Stimulated activated effector memory CD8-positive, alpha-beta T cell treated with anti-CD3 and anti-CD28 coated beads, Interleukin-12 subunit alpha, Interleukin-12 subunit beta, amount 100 ng/mL, for 72 hours (primary cell): ENCODE measurements around the gene KIF6.

Source experiments
- ATAC-seq: fragments of 150-1000 bp; cut with Tn5 transposase; 2 replicates; pipeline ENCODE4 v1.10.0; 2021
- DNase-seq, 2 donors: peaks; one replicate each; pipeline ENCODE4 v3.0.0; 2021 to 2022; ENCODE audit warnings: low spot score in 2 of 2
- H3K27ac Mint-ChIP-seq: one replicate; pipeline ENCODE4 v1.8.0; 2022; ENCODE audit warnings: mild to moderate bottlenecking, mixed read lengths
- H3K36me3 Mint-ChIP-seq: one replicate; pipeline ENCODE4 v1.8.0; 2022; ENCODE audit warnings: mild to moderate bottlenecking, mixed read lengths
- H3K4me1 Mint-ChIP-seq: one replicate; pipeline ENCODE4 v1.8.0; 2022; ENCODE audit warnings: mixed read lengths
- H3K4me3 Mint-ChIP-seq: one replicate; pipeline ENCODE4 v1.8.0; 2022; ENCODE audit warnings: mild to moderate bottlenecking, mixed read lengths
- H3K9me3 Mint-ChIP-seq: one replicate; pipeline ENCODE4 v1.8.0; 2022; ENCODE audit warnings: mixed read lengths

The KIF6 gene

DNA sequence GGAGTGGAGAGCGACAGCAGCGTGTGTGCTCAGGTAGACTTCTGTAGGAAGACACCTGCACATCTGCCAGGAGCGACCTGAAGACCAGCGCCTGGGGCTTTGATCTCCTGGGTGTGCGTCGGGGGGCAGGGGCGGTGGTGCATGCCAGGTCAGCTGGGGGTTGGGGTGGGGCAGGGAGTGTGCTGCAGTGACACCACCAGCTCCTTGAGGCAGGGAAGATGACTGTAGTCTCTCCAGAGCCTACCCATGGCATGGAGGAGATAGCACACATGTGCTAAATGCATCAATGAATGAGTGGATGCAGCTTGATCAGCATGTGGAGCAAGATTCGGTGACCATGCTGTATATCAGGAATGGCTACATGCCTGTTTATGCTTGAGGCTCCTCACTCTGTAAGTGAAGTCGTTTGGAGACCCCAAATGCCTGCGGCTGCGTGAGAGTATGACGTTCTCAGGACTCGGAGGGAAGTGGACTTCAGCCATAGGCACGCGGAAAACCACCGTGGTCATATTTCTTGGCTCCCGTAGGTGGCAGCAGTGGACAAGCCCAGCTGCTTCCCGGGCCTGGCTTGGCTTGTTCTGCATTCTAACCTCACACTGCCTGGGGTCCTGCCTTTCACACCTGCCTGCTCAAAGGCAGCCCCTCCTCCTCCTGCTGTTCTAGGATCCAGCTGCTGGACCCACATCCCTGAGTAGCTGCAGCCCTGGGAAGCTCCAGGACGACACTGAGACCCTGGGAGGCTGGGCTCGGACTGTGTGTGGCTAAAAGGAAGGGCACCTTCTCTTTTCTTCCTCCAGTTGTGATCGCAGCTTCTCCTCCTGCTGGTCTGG is 363.3 kb downstream of the KIF6 start:
- DNase-seq (peak; percentile 27 to 64), ATAC-seq (no peak)
- no peaks in the 10 kb centered on the region for H3K36me3 Mint-ChIP-seq
- H3K9me3 Mint-ChIP-seq: no peaks in the 10 kb centered on the region
- no peaks in the 10 kb centered on the region for H3K4me1 Mint-ChIP-seq
- H3K27ac Mint-ChIP-seq: no peak overlapping the region
- H3K4me3 Mint-ChIP-seq: no peak overlapping the region

DNA sequence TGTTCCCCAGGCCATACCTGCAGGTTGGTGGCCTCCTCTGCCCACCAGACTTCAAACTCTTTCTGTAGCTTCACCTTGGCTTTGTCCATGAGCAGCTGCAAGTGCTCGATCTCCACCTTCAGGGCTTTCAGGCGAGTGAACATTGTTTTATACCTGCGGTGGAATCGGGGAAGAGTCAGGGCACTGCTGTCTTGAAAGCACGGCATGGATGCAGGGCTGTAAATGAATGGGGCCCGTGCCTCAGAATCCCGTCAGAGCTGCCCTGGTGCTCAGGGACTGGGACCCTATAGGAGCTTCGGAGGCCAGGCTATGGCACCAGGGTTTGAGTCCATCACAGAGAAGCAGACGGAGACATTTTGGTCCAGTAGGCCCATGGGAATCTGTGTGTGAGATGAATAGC is 364.8 kb downstream of the KIF6 start:
- Mint-ChIP-seq H3K27ac (no peak overlapping the region), H3K9me3 (no peaks in the 10 kb centered on the region), H3K4me1 (no peaks in the 10 kb centered on the region), H3K4me3 (no peak overlapping the region), H3K36me3 (no peaks in the 10 kb centered on the region)
- no peak for DNase-seq
- ATAC-seq: no peak

DNA sequence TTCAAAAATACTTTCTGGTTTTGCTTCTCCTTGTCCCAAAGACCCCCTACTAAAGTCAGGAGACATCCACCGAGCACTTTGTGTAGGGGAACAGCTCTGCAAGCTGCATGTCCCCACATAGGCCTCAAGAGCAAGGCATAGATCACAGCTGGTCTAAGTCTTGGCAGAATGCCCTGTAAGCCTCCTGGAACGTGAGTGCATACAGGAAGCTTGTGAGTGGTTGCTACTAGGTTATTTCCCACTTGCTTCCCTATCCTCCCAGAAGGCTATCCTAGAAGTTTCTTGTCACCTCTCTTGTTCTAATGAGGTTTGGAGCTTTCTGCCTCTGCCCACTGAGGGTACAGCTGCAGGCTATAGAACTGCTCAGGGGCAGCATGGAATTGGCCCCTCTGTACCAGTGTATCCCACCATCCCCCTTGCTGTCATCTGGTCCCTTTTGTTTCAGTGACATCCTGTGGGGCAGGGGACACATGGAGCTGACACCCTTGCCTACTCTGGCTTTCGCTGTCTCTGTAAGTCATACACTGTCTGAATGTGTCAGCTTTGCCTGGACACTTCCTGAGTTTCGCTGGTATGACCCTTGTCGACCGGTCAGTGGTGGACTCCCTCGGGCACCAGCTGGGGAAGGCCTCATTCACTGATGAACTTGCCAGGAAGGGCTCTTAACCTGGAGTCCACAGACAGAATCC is 367.1 kb downstream of the KIF6 start:
- no peak overlapping the region for H3K27ac Mint-ChIP-seq
- H3K9me3 Mint-ChIP-seq: no peaks in the 10 kb centered on the region
- ATAC-seq: no peak
- no peaks in the 10 kb centered on the region for H3K36me3 Mint-ChIP-seq
- no peak for DNase-seq
- no peak overlapping the region for H3K4me3 Mint-ChIP-seq
- no peaks in the 10 kb centered on the region for H3K4me1 Mint-ChIP-seq

DNA sequence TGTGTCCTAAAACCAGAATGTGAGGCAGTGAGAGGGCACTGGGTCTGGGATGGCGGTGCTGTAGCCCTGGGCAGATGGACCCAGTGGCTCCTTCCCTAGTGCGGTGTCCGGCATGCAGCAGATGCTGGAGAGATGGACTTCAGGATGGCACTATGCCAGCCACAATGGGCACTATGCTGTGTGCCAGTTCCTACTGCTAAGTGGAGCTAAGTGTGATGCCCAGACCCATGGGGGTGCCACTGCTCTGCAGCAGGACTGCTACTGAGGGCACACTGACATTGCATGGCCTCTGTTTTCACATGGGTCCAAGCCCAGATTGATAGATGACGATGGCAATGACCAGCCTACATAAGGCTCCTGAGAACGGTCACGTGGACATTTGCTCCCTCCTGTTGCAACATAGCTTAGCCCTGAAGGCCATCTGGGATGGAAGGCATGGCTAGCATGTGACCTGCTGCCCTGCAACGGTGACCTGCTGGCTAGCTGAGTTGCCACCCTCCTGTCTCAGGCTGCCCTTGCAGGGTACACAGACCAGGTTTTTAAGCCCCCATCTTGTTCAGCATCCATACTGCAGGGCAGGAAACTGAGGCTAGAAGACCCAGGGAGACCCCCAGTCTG is 371.4 kb downstream of the KIF6 start:
- no peak for ATAC-seq

DNA sequence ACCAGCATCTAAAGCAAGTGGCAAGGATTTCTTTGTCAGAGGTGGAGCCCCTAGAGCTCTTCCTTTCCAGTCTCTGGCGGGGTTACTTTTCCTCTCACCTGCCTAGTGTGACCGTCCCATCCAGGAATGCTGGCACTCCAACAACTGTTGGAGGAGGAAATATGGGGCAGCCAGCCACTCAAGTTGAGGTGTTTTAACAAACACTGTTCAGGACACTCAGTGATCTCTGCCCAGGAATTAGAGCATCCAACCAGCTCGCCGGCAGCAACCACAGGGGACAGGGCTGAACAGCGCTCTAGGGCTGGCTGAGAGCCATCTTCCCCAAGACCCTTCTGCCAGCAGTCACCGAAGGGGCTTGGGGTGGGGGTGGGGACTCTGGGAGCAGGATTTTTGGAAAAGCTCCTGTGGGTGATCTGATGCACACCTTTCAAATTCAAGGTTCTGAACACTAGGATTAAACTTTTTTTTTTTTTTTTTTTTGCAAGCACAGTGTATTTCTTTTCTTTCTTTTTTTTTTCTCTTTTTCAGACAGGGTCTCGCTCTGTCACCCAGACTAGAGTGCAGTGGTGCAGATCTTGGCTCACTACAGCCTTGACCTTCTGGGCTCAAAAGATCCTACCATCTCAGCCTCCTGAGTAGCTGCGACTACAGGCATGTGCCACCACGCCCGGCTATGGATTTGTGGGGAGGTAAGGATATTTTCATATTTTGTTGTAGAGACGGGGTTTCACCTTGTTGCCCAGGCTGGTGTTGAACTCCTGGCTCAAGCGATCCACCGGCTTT is 374.3 kb downstream of the KIF6 start:
- H3K36me3 Mint-ChIP-seq: no peaks in the 10 kb centered on the region
- no peaks in the 10 kb centered on the region for H3K4me1 Mint-ChIP-seq
- ATAC-seq: no peak
- H3K9me3 Mint-ChIP-seq: no peaks in the 10 kb centered on the region
- DNase-seq: no peak
- H3K4me3 Mint-ChIP-seq: no peak overlapping the region
- no peak overlapping the region for H3K27ac Mint-ChIP-seq

More for the DNA sequence above, 371.4 kb downstream of the KIF6 start:
- Mint-ChIP-seq H3K27ac (no peak overlapping the region), H3K36me3 (no peaks in the 10 kb centered on the region), H3K4me1 (no peaks in the 10 kb centered on the region), H3K9me3 (no peaks in the 10 kb centered on the region), H3K4me3 (no peak overlapping the region)
- DNase-seq: no peak

DNA sequence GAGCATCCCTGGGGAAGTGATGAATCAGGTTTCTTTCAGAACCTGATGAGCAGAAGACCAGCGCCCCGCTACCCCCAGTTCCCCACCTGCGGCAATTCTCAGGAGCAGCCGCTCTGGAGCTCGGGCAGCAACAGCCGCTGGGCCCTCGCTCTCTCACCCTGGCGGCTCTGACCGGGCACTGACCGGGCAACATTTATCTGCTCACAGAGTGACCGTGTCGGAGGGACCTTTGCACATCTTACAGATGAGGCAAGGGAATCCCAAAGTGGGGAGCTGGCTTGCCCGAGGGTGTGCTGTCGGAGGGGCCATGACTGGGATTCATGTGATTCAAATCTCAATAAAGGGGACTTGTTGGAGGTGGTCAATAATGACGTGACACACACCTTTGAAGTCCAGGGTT is 376.5 kb downstream of the KIF6 start:
- Mint-ChIP-seq H3K9me3 (no peaks in the 10 kb centered on the region), H3K4me1 (no peaks in the 10 kb centered on the region), H3K4me3 (no peak overlapping the region), H3K27ac (no peak overlapping the region), H3K36me3 (no peaks in the 10 kb centered on the region)
- no peak for ATAC-seq
- DNase-seq: no peak

DNA sequence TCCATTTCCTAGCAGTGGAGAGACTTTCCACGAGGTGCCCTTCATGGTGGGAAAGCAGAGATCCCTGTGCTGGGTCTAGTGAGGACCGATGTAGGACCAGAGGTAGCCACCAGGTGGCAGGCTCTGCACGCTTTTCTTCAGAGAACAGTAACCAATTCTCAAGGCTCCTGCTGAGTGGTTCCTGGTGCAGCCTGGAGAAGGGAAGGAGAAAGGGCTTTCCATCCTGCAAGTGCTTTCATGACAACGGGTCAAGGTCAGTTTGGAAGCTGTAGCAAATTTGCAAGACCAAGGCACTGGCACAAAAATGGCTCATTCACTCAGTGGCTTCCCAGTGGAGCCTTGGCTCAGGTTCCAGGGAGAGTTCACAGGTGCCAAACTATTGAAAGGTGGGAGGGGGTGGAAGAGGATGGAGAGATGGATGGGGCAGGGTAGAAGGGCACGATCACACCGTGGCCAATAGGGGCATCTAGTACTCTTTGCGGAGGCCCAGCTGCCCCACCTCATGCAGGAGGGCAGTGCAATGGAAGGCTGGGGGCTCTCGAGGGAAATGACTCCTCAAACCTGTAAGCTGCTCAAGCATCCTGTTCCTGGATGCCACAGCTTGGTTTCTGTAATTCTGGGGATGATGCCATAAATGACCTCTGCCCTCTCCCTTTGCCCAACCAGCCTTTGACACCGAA is 377.2 kb downstream of the KIF6 start:
- no peak overlapping the region for H3K4me3 Mint-ChIP-seq
- H3K4me1 Mint-ChIP-seq: no peaks in the 10 kb centered on the region
- DNase-seq: peak; percentile 40 to 79
- H3K9me3 Mint-ChIP-seq: no peaks in the 10 kb centered on the region
- no peak overlapping the region for H3K27ac Mint-ChIP-seq
- peak; percentile 56 for ATAC-seq
- H3K36me3 Mint-ChIP-seq: no peaks in the 10 kb centered on the region

DNA sequence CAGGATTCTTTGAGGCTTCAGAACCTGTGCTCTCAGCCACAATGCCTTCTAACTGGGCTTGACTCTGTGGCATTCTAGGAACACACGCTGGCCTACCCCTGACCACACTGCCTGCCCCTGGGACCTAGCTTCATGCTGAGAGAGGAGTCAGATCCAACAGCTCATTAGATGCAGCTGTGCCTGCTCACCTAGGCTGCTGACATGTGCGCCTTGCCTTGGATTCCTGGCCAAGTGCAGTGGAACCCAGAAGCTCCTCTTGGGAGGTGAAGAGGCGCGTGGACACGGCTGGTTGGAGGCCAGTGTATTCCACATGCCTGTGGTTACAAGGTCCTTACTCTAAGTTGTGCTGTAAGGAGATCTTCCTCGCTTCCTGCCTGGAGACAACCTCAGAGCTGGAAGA is 378.0 kb downstream of the KIF6 start:
- H3K9me3 Mint-ChIP-seq: no peaks in the 10 kb centered on the region
- H3K4me1 Mint-ChIP-seq: no peaks in the 10 kb centered on the region
- DNase-seq: no peak
- no peak overlapping the region for H3K27ac Mint-ChIP-seq
- H3K36me3 Mint-ChIP-seq: no peaks in the 10 kb centered on the region
- H3K4me3 Mint-ChIP-seq: no peak overlapping the region
- no peak for ATAC-seq

DNA sequence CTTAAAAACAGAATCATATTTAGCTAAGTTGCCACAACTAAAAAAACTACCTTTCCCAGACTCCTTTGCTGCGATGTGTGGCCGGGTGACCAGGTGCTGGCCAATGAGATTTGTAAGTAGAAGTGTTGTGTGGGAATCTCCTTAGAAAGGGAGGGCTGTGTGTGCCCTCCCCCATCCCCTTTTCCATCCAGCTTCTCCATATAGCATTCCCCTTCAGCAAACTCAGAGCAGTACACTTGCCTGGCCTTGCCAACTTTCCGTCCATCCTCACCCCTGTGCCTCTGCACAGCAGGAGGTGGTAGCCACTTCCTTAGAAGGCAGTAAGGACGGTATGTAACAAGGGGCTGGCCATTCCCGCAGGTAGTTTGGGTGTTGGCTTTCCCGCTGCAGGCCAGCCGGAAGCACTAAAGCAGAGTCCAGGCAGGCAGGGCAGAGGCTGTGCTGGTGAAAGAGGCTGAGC is 380.4 kb downstream of the KIF6 start:
- Mint-ChIP-seq H3K36me3 (no peaks in the 10 kb centered on the region), H3K27ac (peak overlapping the region; percentile 73), H3K9me3 (no peaks in the 10 kb centered on the region), H3K4me1 (no peaks in the 10 kb centered on the region), H3K4me3 (no peak overlapping the region)
- DNase-seq (no peak), ATAC-seq (no peak)

DNA sequence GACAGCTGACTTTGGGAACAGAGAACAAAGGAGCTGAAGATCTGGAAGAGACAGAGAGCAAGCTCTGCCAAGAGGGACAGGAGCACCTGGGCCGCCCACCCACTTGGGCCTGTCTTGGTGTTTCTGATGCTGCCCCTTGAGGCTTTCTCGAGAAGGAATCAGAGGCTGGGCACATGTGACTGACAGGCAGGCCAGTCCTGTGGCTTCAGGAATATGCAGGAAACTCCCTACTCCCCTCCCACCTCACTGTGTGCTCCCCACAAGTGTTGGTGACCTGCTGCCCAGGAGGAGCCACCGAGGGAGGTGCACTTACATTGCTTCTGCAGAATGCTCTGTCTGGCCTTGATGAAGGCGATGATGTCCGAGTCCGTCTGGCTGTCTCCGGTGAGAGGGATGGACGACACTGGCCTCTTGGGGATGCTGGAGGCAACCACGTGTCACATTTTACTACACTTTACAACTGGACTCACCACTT is 381.8 kb downstream of the KIF6 start:
- Mint-ChIP-seq H3K4me1 (no peaks in the 10 kb centered on the region), H3K36me3 (no peaks in the 10 kb centered on the region), H3K27ac (no peak overlapping the region), H3K4me3 (no peak overlapping the region), H3K9me3 (no peaks in the 10 kb centered on the region)
- ATAC-seq (no peak), DNase-seq (no peak)

DNA sequence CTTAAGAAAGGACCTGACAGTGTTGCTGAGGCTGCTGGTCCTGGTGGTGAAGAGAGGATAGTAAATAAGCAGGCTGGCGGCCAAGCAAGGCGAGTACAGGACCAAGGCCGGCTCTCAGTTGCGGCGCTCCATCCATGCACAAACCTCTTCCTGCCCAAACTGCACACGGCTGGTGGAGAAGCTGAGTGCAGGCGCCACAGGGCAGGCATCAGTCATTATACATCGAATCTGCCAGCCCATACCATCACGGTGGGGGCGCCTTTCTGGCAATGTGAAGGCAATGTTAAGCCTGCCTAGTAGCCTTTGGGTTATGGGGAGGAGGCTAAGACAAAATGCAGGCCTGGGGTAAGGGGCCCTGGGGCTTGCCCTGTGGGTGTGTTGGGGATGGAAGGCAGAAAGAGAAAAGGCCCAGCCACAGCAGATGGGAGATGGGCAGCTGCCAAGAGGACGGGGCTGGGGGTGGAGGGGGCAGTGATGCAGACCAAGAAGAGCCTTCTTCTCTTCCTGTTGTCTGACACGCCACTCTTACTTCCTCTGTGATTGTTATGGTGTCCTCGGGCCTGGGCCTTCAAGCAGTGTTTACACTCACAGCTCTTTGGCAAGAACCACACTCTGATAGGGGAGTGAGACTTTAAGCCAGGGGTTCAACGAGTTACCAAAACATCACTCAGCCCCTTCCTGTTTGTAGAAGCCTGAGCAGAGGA is 382.4 kb downstream of the KIF6 start:
- no peaks in the 10 kb centered on the region for H3K9me3 Mint-ChIP-seq
- no peaks in the 10 kb centered on the region for H3K36me3 Mint-ChIP-seq
- no peaks in the 10 kb centered on the region for H3K4me1 Mint-ChIP-seq
- no peak for DNase-seq
- H3K4me3 Mint-ChIP-seq: no peak overlapping the region
- no peak overlapping the region for H3K27ac Mint-ChIP-seq
- no peak for ATAC-seq

DNA sequence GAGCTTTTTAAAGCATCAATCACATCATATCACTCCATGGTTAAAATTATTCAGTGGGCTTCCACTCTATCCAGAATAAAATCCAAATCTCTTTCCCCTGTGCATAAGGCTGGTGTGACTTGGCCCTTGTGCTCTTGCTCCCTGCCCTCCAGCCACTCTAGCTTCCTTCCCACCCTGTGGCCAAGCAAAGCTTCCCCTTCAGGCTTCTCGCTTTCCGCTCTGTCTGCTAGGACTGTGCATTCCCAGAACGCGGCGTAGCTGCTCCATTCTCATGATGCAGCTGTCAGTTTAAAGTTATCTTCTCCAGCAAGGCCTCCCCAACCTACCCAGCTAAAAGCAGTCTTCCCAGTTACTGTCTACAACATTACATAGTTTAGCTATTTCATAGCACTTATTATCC is 383.3 kb downstream of the KIF6 start:
- no peak overlapping the region for H3K27ac Mint-ChIP-seq
- H3K36me3 Mint-ChIP-seq: no peaks in the 10 kb centered on the region
- ATAC-seq: no peak
- no peaks in the 10 kb centered on the region for H3K9me3 Mint-ChIP-seq
- H3K4me3 Mint-ChIP-seq: no peak overlapping the region
- peaks cover 6% of the 10 kb centered on the region for H3K4me1 Mint-ChIP-seq
- no peak for DNase-seq

DNA sequence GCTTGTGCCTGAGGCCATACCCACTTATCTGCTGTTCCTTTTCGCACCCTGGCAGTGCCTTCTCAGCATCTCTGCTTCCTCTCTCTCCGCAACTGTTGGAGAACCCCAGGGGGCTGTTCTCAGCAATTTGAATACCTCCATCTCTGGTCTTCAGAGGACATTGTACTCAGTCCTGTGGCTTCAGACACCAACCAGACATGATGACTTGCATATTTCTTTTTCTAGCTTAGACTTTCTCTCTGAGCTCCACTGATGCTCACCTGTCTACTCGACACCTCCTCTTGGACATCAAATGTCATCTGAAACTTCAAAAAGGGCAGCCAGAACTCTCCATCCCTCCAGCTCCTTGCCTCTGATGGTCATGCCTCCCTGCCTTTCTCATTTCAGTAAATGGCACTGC is 383.9 kb downstream of the KIF6 start:
- no peak overlapping the region for H3K4me3 Mint-ChIP-seq
- H3K4me1 Mint-ChIP-seq: peaks cover 12% of the 10 kb centered on the region
- no peak overlapping the region for H3K27ac Mint-ChIP-seq
- DNase-seq (no peak), ATAC-seq (no peak)
- H3K36me3 Mint-ChIP-seq: no peaks in the 10 kb centered on the region
- H3K9me3 Mint-ChIP-seq: no peaks in the 10 kb centered on the region

DNA sequence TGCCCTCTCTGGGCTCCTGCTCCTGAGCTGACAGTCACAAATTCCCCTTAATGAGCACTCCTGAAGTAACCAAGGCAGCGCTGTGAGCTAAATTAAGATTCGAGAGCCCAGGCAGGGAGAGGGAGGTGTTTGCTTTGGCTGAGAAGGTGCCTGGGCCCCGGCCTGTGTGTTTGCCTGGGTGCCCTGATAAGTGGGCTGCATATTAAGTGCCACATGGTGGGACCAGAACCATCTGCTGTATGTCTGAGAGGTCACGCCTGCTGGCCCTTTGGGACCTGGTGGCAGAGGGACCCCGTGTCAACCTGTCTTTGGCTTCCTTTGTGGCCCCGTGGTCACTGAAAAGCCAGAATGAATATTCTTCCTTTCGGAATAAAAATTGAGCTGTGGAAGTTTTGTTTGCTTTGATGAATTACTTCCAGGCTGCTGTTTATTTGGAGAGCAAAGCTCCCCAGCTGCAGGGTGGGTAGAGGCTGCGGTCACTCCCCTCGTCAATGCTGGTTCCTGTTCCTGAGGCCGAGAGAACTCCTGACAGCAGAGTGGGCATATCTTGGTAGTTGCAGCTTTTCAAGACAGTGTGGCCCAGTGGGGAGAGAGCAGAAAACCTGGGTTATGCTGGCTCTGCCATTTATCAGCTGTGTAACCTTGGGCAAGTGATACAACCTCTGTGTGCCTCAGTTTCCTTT is 385.2 kb downstream of the KIF6 start:
- no peaks in the 10 kb centered on the region for H3K9me3 Mint-ChIP-seq
- H3K4me1 Mint-ChIP-seq: peaks cover 20% of the 10 kb centered on the region
- ATAC-seq (no peak), DNase-seq (no peak)
- no peak overlapping the region for H3K27ac Mint-ChIP-seq
- H3K4me3 Mint-ChIP-seq: no peak overlapping the region
- no peaks in the 10 kb centered on the region for H3K36me3 Mint-ChIP-seq
